Stomach (tissue), 9 donors: ENCODE results near the gene TPMT. TPM values are rescaled to one million over a fixed set of nuclear protein-coding genes. Genes with fewer than 3 reads are reported as not detected.

Source experiments
- DNase-seq, 2 donors: peaks; one replicate each; pipeline versions ENCODE4 v3.0.0 to v3.0.0-alpha.2; 2013 to 2019
- H3K27ac ChIP-seq, 5 donors: fragments of 200-600 bp in 4 of 5; sonication (generic) in 4 of 5; one replicate each; pipeline ENCODE4 v1.5.1; 2013 to 2019; ENCODE audit warnings: mild to moderate bottlenecking in 1 of 5, moderate library complexity in 1 of 5
- H3K27me3 ChIP-seq, 3 donors: fragments of 200-600 bp; sonication (generic); one replicate each; pipeline ENCODE4 v1.5.1; 2017 to 2019; ENCODE audit warnings: mixed run types in 1 of 3
- H3K36me3 ChIP-seq, 4 donors: fragments of 200-600 bp; sonication (generic); 1 replicate in 3 of 4; 2 replicates in 1 of 4; pipeline ENCODE4 v1.5.1; 2016 to 2019
- H3K4me1 ChIP-seq, 4 donors: fragments of 200-600 bp; sonication (generic); one replicate each; pipeline ENCODE4 v1.5.1; 2016 to 2019
- H3K4me3 ChIP-seq, 4 donors: fragments of 200-600 bp; sonication (generic) in 3 of 4; one replicate each; pipeline ENCODE4 v1.5.1; 2016 to 2019; ENCODE audit warnings: mild to moderate bottlenecking in 1 of 4
- H3K9me3 ChIP-seq, 4 donors: fragments of 200-600 bp; sonication (generic); one replicate each; pipeline ENCODE4 v1.5.1; 2016 to 2019
- CTCF ChIP-seq, 7 experiments: fragments of 450-650 bp in 4 of 7; fragments of 200-600 bp in 3 of 7; sonication (generic) in 3 of 7; IDR thresholded peaks; one replicate each; pipeline ENCODE4 v1.5.1; 2016 to 2019; ENCODE audit warnings: antibody characterized with exemption in 7 of 7, control low read depth in 2 of 7, mild to moderate bottlenecking in 1 of 7
- EP300 ChIP-seq: sonication (generic); formaldehyde crosslinking; IDR thresholded peaks from one replicate; pipeline ENCODE4 v1.6.1; 2017; ENCODE audit warnings: antibody characterized with exemption
- POLR2A ChIP-seq, 4 donors: fragments of 450-650 bp; IDR thresholded peaks; one replicate each; pipeline ENCODE4 v1.6.1; 2016; ENCODE audit warnings: antibody characterized with exemption in 4 of 4, control low read depth in 2 of 4, mild to moderate bottlenecking in 1 of 4, moderate library complexity in 1 of 4
- POLR2AphosphoS5 ChIP-seq, 3 donors: sonication (generic); formaldehyde crosslinking; IDR thresholded peaks; one replicate each; pipeline ENCODE4 v1.6.1; 2016; ENCODE audit warnings: antibody characterized with exemption in 3 of 3
- WGBS, 5 donors: extraction: QIAGEN DNeasy Blood & Tissue Kit in 3 of 5; methylation state at CpG; one replicate each; pipeline versions ENCODE4 v1.1.5 to v1.1.7; 2013 to 2018; 5-methylcytosine and 5-hydroxymethylcytosine counted together
- intact Hi-C: fragments of 100-400 bp; cut with DNase I; formaldehyde crosslinking; loops from one replicate; pipeline ENCODE4 v1.15.1; 2023; ENCODE audit warnings: low total_unique reads
- polyA plus RNA-seq, 3 donors: library from polyadenylated mRNA; stranded (reverse); fragments of 200-250 nt; gene quantifications; one replicate each; pipeline ENCODE4 v1.2.3, GENCODE V29; 2013
- total RNA-seq, 5 donors: library from RNA; depleted of rRNA; stranded (reverse); fragments of >200 nt; gene quantifications; one replicate each; pipeline versions ENCODE4 v1.1.0 to v1.2.3, GENCODE V29; 2014 to 2016
- donor health status: healthy with polysubstance abuse.
- donor health status: Bipolar disorder and iron deficiency.
- donor health status: healthy.

The TPMT gene
- total and polyA plus RNA-seq, 8 donors: 0.89 to 24.3 (median 11.7) TPM

- 82 to 90% (median 88%) methylated on average over 2 of the region's 2 CpGs for WGBS, 5 donors
- peaks cover 0 to 49% (median 25%) of the 10 kb centered on the region in 4 donors for H3K36me3 ChIP-seq
- peaks cover 0 to 12% (median 3%) of the 10 kb centered on the region in 4 donors for H3K4me1 ChIP-seq
- intact Hi-C loops: no loop called here
- H3K9me3 ChIP-seq: no peaks in the 10 kb centered on the region
- H3K27ac ChIP-seq: no peak overlapping the region
- H3K4me3 ChIP-seq: no peak overlapping the region
- no peak for DNase-seq
- H3K27me3 ChIP-seq: no peaks in the 10 kb centered on the region
- TF ChIP-seq POLR2AphosphoS5 (IDR thresholded peaks at IDR 0.05): no peak
- no peak for TF ChIP-seq CTCF (IDR thresholded peaks at IDR 0.05)
- TF ChIP-seq POLR2A (IDR thresholded peaks at IDR 0.05): no peak
- TF ChIP-seq EP300: no peak
Observed at GRCh38 chr6:18189196-18189595, 34.3 kb upstream of the TPMT start.

- Histone ChIP-seq H3K27me3 (no peaks in the 10 kb centered on the region), H3K9me3 (no peaks in the 10 kb centered on the region), H3K36me3 (peaks cover 0 to 43% (median 20%) of the 10 kb centered on the region in 4 donors), H3K27ac (no peak overlapping the region), H3K4me1 (peaks cover 0 to 12% (median 3%) of the 10 kb centered on the region in 4 donors), H3K4me3 (no peak overlapping the region)
- 92 to 94% (median 93%) methylated on average over 10 of the region's 10 CpGs for WGBS, 5 donors
- TF ChIP-seq EP300 (no peak), POLR2A (IDR thresholded peaks at IDR 0.05) (no peak), POLR2AphosphoS5 (IDR thresholded peaks at IDR 0.05) (no peak), CTCF (IDR thresholded peaks at IDR 0.05) (no peak)
- no peak for DNase-seq
- intact Hi-C loops: no loop called here
Observed at GRCh38 chr6:18187701-18188100, 32.8 kb upstream of the TPMT start.

- Histone ChIP-seq H3K4me3 (no peak overlapping the region), H3K9me3 (no peaks in the 10 kb centered on the region), H3K36me3 (peaks cover 3 to 40% (median 16%) of the 10 kb centered on the region in 4 donors), H3K27ac (no peak overlapping the region), H3K27me3 (no peaks in the 10 kb centered on the region), H3K4me1 (peaks cover 0 to 12% (median 3%) of the 10 kb centered on the region in 4 donors)
- WGBS, 5 donors: 87 to 92% (median 89%) methylated on average over 4 of the region's 4 CpGs
- TF ChIP-seq EP300: no peak
- no peak for TF ChIP-seq POLR2A (IDR thresholded peaks at IDR 0.05)
- TF ChIP-seq POLR2AphosphoS5 (IDR thresholded peaks at IDR 0.05): no peak
- TF ChIP-seq CTCF (IDR thresholded peaks at IDR 0.05): no peak
- DNase-seq: no peak
- intact Hi-C loops: no loop called here
Observed at GRCh38 chr6:18186540-18187250, 31.8 kb upstream of the TPMT start.

GRCh38 chr6:18186033-18186432, 31.2 kb upstream of the TPMT start:
- H3K36me3 ChIP-seq: peaks cover under 1 to 33% (median 10%) of the 10 kb centered on the region in 4 donors
- no peak overlapping the region for H3K4me3 ChIP-seq
- TF ChIP-seq CTCF (IDR thresholded peaks at IDR 0.05): no peak
- no peak for TF ChIP-seq POLR2AphosphoS5 (IDR thresholded peaks at IDR 0.05)
- no peak for TF ChIP-seq EP300
- TF ChIP-seq POLR2A (IDR thresholded peaks at IDR 0.05): no peak
- no peaks in the 10 kb centered on the region for H3K9me3 ChIP-seq
- peaks cover 0 to 12% (median 3%) of the 10 kb centered on the region in 4 donors for H3K4me1 ChIP-seq
- intact Hi-C loops: no loop called here
- 29 to 54% (median 45%) methylated on average over 2 of the region's 2 CpGs for WGBS, 5 donors
- no peaks in the 10 kb centered on the region for H3K27me3 ChIP-seq
- DNase-seq: no peak
- H3K27ac ChIP-seq: peak overlapping the region in 1 of 5 donors; percentile 31
